HG02973 (cell line): ENCODE data around the gene IRX3.

ENCODE experiments used
- ATAC-seq: cut with Tn5 transposase; IDR thresholded peaks from one replicate; pipeline ENCODE4 v1.9.1; 2021; ENCODE audit warnings: moderate library complexity; ENCODE audit not compliant: unreplicated experiment

Gene IRX3

DNA sequence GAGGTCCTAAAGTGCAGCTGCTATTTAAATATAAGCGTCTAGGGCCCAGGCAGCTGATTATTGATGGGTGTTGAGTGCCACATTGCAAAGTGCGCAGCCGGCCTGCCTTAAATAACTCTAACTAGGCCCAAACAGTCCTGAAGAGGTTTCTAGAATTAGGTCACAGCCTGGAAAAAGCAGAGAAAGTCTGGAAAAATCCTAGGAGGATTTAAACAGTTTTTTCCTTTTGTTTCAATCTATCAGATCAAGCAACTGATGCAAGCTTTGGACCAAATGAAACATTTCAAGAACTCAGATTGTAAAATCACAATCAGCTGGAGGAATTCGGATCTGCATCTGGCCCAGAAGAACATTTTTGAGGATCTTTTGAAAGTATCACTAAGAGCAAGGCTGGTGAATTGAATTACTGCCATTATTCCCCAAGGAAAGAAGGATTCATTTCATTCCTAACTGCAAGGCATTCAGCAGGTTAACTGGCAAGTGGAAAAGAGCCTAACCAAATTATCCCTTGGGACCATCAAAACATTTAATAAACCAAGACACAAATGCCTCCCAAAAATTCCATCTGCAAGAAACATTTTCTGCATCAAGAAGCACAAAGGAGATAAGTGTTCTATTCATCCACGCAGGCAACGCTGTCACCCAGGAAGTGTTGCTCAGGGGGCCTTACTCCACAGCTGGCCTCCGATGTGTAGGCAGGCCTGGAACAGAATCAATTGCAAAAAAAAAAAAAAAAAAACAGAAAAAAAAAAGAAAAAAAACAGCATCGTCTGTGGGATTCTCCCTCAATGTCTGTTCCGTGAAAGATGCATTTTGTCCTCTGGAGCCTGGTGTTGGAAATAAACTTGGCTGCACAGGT lies 46.1 kb downstream of the IRX3 start:
- ATAC-seq, result no peak

DNA sequence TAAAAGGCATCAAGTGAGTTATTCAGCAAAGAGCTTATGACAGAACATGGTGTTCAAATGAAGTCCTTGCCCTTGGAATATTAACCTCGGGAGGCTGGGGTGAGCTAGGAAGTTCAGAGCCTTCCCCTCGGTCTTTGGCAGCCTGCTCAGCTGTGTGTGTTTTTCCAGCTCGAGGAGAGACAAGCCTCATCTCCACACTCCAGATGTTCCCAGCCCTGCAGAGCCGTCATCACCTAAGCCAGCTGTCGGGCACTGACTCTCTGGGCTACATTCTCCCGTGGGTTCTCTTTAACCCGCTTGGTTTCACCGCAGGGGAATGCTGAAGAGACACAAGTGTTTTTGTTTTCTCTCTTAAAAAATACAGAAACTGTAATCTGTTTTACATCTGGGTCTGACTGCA lies 47.1 kb downstream of the IRX3 start:
- no peak for ATAC-seq

DNA sequence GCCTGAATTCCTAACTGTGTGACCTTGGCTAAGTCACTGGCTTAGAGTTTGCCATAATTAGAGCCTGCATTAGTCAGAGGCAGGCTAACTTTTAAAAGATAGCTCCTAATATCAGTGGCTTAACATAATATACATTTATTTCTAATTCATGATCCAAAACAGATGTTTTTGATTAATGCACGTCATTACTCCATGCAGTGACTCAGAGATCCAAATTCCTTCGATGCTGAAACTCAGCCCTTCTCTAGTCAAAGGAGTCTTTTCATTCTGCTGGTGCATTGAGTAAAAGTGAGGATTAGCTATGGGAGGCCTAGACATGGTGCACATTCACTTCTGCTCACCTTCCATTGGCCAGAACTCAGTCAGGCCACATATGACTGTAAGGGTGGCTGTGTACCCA lies 49.8 kb downstream of the IRX3 start:
- ATAC-seq, result no peak

- ATAC-seq, result no peak
Observed at GRCh38 chr16:54233615-54234014, 53.0 kb downstream of the IRX3 start.
